HepG2 (cell line): Measurements from ENCODE around the gene MMS19. TPM values are rescaled to one million over a fixed set of nuclear protein-coding genes. Genes with fewer than 3 reads are reported as not detected.

ENCODE experiments used
- FUBP1 ChIP-seq: sonication (generic); formaldehyde crosslinking; IDR thresholded peaks from 2 replicates; pipeline ENCODE4 v1.5.1; 2020; ENCODE audit warnings: missing genetic modification reagents, mild to moderate bottlenecking, borderline replicate concordance
- GABPA ChIP-seq, 2 experiments: IDR thresholded peaks; 2 replicates each; pipeline ENCODE4 v1.6.1; 2011 to 2016; ENCODE audit warnings: low read depth in 2 of 2, low read length in 1 of 2, missing biosample characterization in 1 of 2, missing genetic modification characterization in 1 of 2
- ISL2 ChIP-seq: sonication (generic); formaldehyde crosslinking; IDR thresholded peaks from 2 replicates; pipeline ENCODE4 v1.5.0; 2020; ENCODE audit warnings: missing genetic modification reagents
- KLF15 ChIP-seq: sonication (generic); formaldehyde crosslinking; IDR thresholded peaks from 2 replicates; pipeline ENCODE4 v1.8.1; 2023; ENCODE audit warnings: borderline replicate concordance, mild to moderate bottlenecking, inconsistent platforms, missing genetic modification reagents, mixed read lengths
- MAFF ChIP-seq: IDR thresholded peaks from 2 replicates; pipeline ENCODE4 v1.6.1; 2011; ENCODE audit warnings: low read depth, low read length, improper control_type of control experiment
- MIXL1 ChIP-seq: IDR thresholded peaks from 2 replicates; pipeline ENCODE4 v1.6.1; 2016
- NCOR1 ChIP-seq: fragments of 200-600 bp; sonication (generic); IDR thresholded peaks from 2 replicates; pipeline ENCODE4 v1.7.0; 2017; ENCODE audit warnings: antibody characterized with exemption, low read length, borderline replicate concordance
- PLRG1 ChIP-seq: fragments of 450-650 bp; conservative IDR thresholded peaks from 2 replicates; pipeline ENCODE4 v1.6.1; 2016
- REL ChIP-seq: sonication (generic); formaldehyde crosslinking; conservative IDR thresholded peaks from 2 replicates; pipeline ENCODE4 v1.8.0; 2022; ENCODE audit warnings: mild to moderate bottlenecking, missing genetic modification reagents, moderate library complexity
- ZBTB33 ChIP-seq: sonication (generic); formaldehyde crosslinking; IDR thresholded peaks from 2 replicates; pipeline ENCODE4 v1.4.0; 2020; ENCODE audit warnings: missing genetic modification reagents
- ZFY ChIP-seq: sonication (generic); formaldehyde crosslinking; IDR thresholded peaks from 2 replicates; pipeline ENCODE4 v1.4.0; 2020; ENCODE audit warnings: missing genetic modification reagents
- ZNF121 ChIP-seq: sonication (generic); formaldehyde crosslinking; IDR thresholded peaks from 2 replicates; pipeline ENCODE4 v1.5.0; 2020; ENCODE audit warnings: mild to moderate bottlenecking, missing genetic modification reagents
- ZNF331 ChIP-seq: sonication (generic); formaldehyde crosslinking; IDR thresholded peaks from 2 replicates; pipeline ENCODE4 v1.4.0; 2020; ENCODE audit warnings: missing genetic modification reagents
- ZNF558 ChIP-seq: sonication (generic); formaldehyde crosslinking; IDR thresholded peaks from 2 replicates; pipeline ENCODE4 v1.9.0; 2022; ENCODE audit warnings: mild to moderate bottlenecking, missing genetic modification reagents, borderline replicate concordance
- ZNF605 ChIP-seq: sonication (generic); formaldehyde crosslinking; IDR thresholded peaks from 2 replicates; pipeline ENCODE4 v1.8.0; 2022; ENCODE audit warnings: mild to moderate bottlenecking, missing genetic modification reagents
- ZNF773 ChIP-seq: sonication (generic); formaldehyde crosslinking; IDR thresholded peaks from 2 replicates; pipeline ENCODE4 v1.4.0; 2020; ENCODE audit warnings: missing genetic modification reagents, borderline replicate concordance
- polyA plus RNA-seq, 8 experiments: library from polyadenylated mRNA; depleted of rRNA in 3 of 8; stranded (reverse) in 7 of 8; unstranded in 1 of 8; fragments of >200 nt; fragmentation: Illumina TruSeq in 4 of 8; extraction: Trizol in 4 of 8; gene quantifications; 2 replicates each; pipeline versions ENCODE4 v1.2.1 to v1.2.3, GENCODE V29; 2011 to 2016; ENCODE audit warnings: low read depth in 4 of 8, missing spikeins in 1 of 8, mixed read lengths in 1 of 8; ENCODE audit not compliant: insufficient read depth in 1 of 8
- total RNA-seq, 5 experiments: library from RNA; depleted of rRNA; stranded (reverse); fragments of >200 nt; fragmentation: Illumina TruSeq; extraction: Trizol; gene quantifications; 2 replicates each; pipeline ENCODE4 v1.2.3, GENCODE V29; 2016; ENCODE audit warnings: low read depth in 1 of 5
- TF ChIP-seq, protein P1 (sequence below): sonication (generic); formaldehyde crosslinking; conservative IDR thresholded peaks from 2 replicates; pipeline ENCODE4 v1.4.0; 2020; ENCODE audit warnings: mild to moderate bottlenecking, missing genetic modification reagents, moderate library complexity
- TF ChIP-seq, protein P2 (sequence below): sonication (generic); formaldehyde crosslinking; IDR thresholded peaks from 2 replicates; pipeline ENCODE4 v1.4.0; 2020; ENCODE audit warnings: missing genetic modification reagents, borderline replicate concordance
- TF ChIP-seq, protein P3 (sequence below): conservative IDR thresholded peaks from 2 replicates; pipeline ENCODE4 v1.6.1; 2018; ENCODE audit warnings: missing genetic modification reagents

Gene MMS19
- total and polyA plus RNA-seq, 2 of the 13 experiments (the other 11 are each of a cell fraction or from before 2014, with no cell fraction given): 76.4 to 107 TPM

GRCh38 chr10:97498076-97498840, at the start of gene MMS19 (continued):
- TF ChIP-seq FUBP1 (CRISPR knock-in tag): no peak
- no peak for TF ChIP-seq PLRG1
- TF ChIP-seq ISL2: no peak; the same call in 1 of the 2 replicates
- TF ChIP-seq, protein P1, sequence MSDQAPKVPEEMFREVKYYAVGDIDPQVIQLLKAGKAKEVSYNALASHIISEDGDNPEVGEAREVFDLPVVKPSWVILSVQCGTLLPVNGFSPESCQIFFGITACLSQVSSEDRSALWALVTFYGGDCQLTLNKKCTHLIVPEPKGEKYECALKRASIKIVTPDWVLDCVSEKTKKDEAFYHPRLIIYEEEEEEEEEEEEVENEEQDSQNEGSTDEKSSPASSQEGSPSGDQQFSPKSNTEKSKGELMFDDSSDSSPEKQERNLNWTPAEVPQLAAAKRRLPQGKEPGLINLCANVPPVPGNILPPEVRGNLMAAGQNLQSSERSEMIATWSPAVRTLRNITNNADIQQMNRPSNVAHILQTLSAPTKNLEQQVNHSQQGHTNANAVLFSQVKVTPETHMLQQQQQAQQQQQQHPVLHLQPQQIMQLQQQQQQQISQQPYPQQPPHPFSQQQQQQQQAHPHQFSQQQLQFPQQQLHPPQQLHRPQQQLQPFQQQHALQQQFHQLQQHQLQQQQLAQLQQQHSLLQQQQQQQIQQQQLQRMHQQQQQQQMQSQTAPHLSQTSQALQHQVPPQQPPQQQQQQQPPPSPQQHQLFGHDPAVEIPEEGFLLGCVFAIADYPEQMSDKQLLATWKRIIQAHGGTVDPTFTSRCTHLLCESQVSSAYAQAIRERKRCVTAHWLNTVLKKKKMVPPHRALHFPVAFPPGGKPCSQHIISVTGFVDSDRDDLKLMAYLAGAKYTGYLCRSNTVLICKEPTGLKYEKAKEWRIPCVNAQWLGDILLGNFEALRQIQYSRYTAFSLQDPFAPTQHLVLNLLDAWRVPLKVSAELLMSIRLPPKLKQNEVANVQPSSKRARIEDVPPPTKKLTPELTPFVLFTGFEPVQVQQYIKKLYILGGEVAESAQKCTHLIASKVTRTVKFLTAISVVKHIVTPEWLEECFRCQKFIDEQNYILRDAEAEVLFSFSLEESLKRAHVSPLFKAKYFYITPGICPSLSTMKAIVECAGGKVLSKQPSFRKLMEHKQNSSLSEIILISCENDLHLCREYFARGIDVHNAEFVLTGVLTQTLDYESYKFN (CRISPR knock-in tag): no peak; the same call in 1 of the 2 replicates
- TF ChIP-seq, protein P2, sequence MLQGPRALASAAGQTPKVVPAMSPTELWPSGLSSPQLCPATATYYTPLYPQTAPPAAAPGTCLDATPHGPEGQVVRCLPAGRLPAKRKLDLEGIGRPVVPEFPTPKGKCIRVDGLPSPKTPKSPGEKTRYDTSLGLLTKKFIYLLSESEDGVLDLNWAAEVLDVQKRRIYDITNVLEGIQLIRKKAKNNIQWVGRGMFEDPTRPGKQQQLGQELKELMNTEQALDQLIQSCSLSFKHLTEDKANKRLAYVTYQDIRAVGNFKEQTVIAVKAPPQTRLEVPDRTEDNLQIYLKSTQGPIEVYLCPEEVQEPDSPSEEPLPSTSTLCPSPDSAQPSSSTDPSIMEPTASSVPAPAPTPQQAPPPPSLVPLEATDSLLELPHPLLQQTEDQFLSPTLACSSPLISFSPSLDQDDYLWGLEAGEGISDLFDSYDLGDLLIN: no peak
- TF ChIP-seq NCOR1: peak; percentile 20; the same call in 1 of the 2 replicates
- no peak for TF ChIP-seq ZBTB33 (CRISPR knock-in tag)
- TF ChIP-seq MIXL1 (CRISPR knock-in tag): no peak
- peak; percentile 77 for TF ChIP-seq ZFY
- TF ChIP-seq ZNF558 (CRISPR knock-in tag): peak; percentile 55; the same call in 1 of the 2 replicates
- TF ChIP-seq ZNF773 (CRISPR knock-in tag): no peak
- no peak for TF ChIP-seq MAFF
- TF ChIP-seq ZNF331: peak; percentile 11; the same call in 1 of the 2 replicates
- TF ChIP-seq, protein P3, sequence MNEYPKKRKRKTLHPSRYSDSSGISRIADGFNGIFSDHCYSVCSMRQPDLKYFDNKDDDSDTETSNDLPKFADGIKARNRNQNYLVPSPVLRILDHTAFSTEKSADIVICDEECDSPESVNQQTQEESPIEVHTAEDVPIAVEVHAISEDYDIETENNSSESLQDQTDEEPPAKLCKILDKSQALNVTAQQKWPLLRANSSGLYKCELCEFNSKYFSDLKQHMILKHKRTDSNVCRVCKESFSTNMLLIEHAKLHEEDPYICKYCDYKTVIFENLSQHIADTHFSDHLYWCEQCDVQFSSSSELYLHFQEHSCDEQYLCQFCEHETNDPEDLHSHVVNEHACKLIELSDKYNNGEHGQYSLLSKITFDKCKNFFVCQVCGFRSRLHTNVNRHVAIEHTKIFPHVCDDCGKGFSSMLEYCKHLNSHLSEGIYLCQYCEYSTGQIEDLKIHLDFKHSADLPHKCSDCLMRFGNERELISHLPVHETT (CRISPR knock-in tag): peak; percentile 52; the same call in 1 of the 2 replicates
- TF ChIP-seq KLF15 (CRISPR knock-in tag): no peak
- TF ChIP-seq ZNF121 (CRISPR knock-in tag): no peak
- peak; percentile 93 for TF ChIP-seq ZNF605 (CRISPR knock-in tag)
- no peak for TF ChIP-seq GABPA (IDR thresholded peaks at IDR 0.05; ENCODE audit: low read depth, low read length)
- no peak for TF ChIP-seq GABPA (CRISPR knock-in tag; IDR thresholded peaks at IDR 0.05; ENCODE audit: low read depth)
- TF ChIP-seq REL (CRISPR knock-in tag): no peak; the same call in 1 of the 2 replicates
